ENCODE data around the gene NRP2. TPM values are rescaled to one million over a fixed set of nuclear protein-coding genes. Genes with fewer than 3 reads are reported as not detected.

The NRP2 gene
- total and polyA plus RNA-seq, 2 donors (not counting 1 experiment from before 2014, with no cell fraction given) = 1.8 to 6.8 TPM

DNA sequence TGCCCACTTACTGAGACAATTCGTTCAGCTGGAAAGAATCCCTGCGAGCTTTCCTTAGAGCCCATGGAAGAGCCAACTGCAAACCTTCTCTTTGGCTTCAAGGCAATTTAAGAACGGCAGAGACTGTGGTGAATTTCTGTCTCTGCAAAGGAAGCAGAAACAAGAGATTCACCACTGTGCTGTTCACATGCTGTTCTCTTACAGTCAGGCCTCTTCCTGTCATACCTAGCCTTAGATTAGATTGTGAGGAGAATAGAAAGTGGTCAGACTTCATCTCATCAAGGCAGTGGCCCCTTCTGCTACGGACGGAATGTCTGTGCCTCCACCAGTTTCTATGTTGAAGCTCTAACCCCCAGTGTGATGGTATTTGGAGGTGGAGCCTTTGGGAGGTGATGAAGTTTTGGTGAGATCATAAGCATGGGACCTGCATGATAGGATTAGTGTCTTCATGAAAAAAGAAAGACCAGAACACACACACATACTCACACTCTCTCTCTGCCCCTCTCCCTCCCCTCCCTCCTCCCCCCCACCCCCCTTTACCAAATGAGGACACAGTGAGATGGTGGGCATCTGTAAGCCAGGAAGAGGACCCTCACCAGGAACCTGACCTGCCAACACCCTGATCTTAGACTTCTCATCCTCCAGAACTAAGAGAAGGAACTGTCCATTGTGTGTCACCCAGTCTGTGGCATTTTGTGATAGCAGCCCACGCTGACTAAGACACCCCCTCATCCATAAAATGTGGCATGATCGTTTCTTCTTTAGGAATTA, 45.6 kb upstream of the NRP2 start:
- TF ChIP-seq, protein P1, sequence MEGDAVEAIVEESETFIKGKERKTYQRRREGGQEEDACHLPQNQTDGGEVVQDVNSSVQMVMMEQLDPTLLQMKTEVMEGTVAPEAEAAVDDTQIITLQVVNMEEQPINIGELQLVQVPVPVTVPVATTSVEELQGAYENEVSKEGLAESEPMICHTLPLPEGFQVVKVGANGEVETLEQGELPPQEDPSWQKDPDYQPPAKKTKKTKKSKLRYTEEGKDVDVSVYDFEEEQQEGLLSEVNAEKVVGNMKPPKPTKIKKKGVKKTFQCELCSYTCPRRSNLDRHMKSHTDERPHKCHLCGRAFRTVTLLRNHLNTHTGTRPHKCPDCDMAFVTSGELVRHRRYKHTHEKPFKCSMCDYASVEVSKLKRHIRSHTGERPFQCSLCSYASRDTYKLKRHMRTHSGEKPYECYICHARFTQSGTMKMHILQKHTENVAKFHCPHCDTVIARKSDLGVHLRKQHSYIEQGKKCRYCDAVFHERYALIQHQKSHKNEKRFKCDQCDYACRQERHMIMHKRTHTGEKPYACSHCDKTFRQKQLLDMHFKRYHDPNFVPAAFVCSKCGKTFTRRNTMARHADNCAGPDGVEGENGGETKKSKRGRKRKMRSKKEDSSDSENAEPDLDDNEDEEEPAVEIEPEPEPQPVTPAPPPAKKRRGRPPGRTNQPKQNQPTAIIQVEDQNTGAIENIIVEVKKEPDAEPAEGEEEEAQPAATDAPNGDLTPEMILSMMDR (IDR thresholded peaks at IDR 0.05) = no peak
- TF ChIP-seq EZH2 (IDR thresholded peaks at IDR 0.05; ENCODE audit: borderline replicate concordance, insufficient read depth, low read depth, low read length, poor library complexity, severe bottlenecking) = no peak
- CTCF ChIA-PET = no interaction called here

DNA sequence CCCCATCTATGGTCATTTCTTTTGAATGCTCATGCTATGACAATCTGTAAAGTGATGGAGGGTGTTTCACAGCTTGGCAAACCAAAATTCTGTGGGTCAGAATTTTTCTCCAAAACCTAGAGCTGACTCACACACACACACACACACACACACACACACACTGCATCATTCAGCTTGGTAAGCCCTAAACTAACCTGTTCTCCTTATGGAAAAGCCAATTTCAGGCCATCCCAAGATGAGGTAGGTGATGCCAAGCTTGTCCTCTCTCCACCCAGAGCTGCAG, 45.0 kb upstream of the NRP2 start:
- H3K4me2 ChIP-seq (replicated peaks; ENCODE audit: low read depth, low read length, poor library complexity, severe bottlenecking) = no peak overlapping the region
- Mint-ChIP-seq H3K27ac (no peak overlapping the region), H3K27me3 (peaks cover 21% of the 10 kb centered on the region), H3K9me3 (ENCODE audit: insufficient read depth) (peaks cover 3% of the 10 kb centered on the region), H3K4me1 (no peaks in the 10 kb centered on the region), H3K4me3 (no peak overlapping the region)
- no peaks in the 10 kb centered on the region for H3K36me3 ChIP-seq (replicated peaks in 1 of 2; ENCODE audit: control extremely low read depth in 1 of 2, control insufficient read depth in 1 of 2, extremely low read depth in 1 of 2, insufficient read depth in 2 of 2, low read length in 1 of 2)
- no peak overlapping the region for H3K27ac ChIP-seq (ENCODE audit: low read length in 2 of 2)
- peaks cover 0 to 7% (median 0%) of the 10 kb centered on the region in 4 experiments for H3K27me3 ChIP-seq (replicated peaks in 1 of 4; ENCODE audit: control extremely low read depth in 1 of 4, control insufficient read depth in 3 of 4, insufficient read depth in 4 of 4, low read length in 3 of 4)
- CTCF ChIA-PET = no interaction called here
- DNase-seq = no peak
- intact Hi-C loops (cut with micrococcal nuclease) = no loop called here
- no peak for ATAC-seq (ENCODE audit: low read depth)
- H3K9me3 ChIP-seq (ENCODE audit: control extremely low read depth in 1 of 3, control insufficient read depth in 2 of 3, insufficient read depth in 1 of 3, low read length in 2 of 3) = peaks cover 0 to 3% (median 0%) of the 10 kb centered on the region in 3 donors
- H3K4me3 ChIP-seq (ENCODE audit: control extremely low read depth in 1 of 5, extremely low read depth in 1 of 5, insufficient read depth in 1 of 5, low read depth in 2 of 5, low read length in 4 of 5) = no peak overlapping the region
- H3K79me2 ChIP-seq (ENCODE audit: control insufficient read depth, insufficient read depth, low read length) = no peaks in the 10 kb centered on the region
- TF ChIP-seq EZH2 (IDR thresholded peaks at IDR 0.05; ENCODE audit: borderline replicate concordance, insufficient read depth, low read depth, low read length, poor library complexity, severe bottlenecking) = no peak
- TF ChIP-seq, protein P1 (IDR thresholded peaks at IDR 0.05) = no peak
- no peak overlapping the region for H3K9ac ChIP-seq (ENCODE audit: low read length)
- H2AFZ ChIP-seq (ENCODE audit: insufficient read depth, low read depth, low read length, poor library complexity, severe bottlenecking) = no peak overlapping the region
- POLR2A ChIA-PET = no interaction called here
- H4K20me1 ChIP-seq (ENCODE audit: control insufficient read depth, insufficient read depth, low read length, poor library complexity, severe bottlenecking) = no peaks in the 10 kb centered on the region
- no peaks in the 10 kb centered on the region for H3K4me1 ChIP-seq (ENCODE audit: control insufficient read depth in 2 of 2, insufficient read depth in 2 of 2, low read length in 2 of 2)

More for the DNA sequence above, 45.6 kb upstream of the NRP2 start:
- H3K4me3 Mint-ChIP-seq = no peak overlapping the region
- H3K4me1 Mint-ChIP-seq = no peaks in the 10 kb centered on the region
- peaks cover 17% of the 10 kb centered on the region for H3K27me3 Mint-ChIP-seq
- peaks cover 0 to 3% (median 0%) of the 10 kb centered on the region in 3 donors for H3K9me3 ChIP-seq (ENCODE audit: control extremely low read depth in 1 of 3, control insufficient read depth in 2 of 3, insufficient read depth in 1 of 3, low read length in 2 of 3)
- no peak overlapping the region for H3K27ac Mint-ChIP-seq
- H3K27ac ChIP-seq (ENCODE audit: low read length in 2 of 2) = no peak overlapping the region
- H3K4me3 ChIP-seq (ENCODE audit: control extremely low read depth in 1 of 5, extremely low read depth in 1 of 5, insufficient read depth in 1 of 5, low read depth in 2 of 5, low read length in 4 of 5) = no peak overlapping the region
- H2AFZ ChIP-seq (ENCODE audit: insufficient read depth, low read depth, low read length, poor library complexity, severe bottlenecking) = no peak overlapping the region
- no peak overlapping the region for H3K4me2 ChIP-seq (replicated peaks; ENCODE audit: low read depth, low read length, poor library complexity, severe bottlenecking)
- no peak overlapping the region for H3K9ac ChIP-seq (ENCODE audit: low read length)
- no peak for ATAC-seq (ENCODE audit: low read depth)
- no peak for DNase-seq
- no peaks in the 10 kb centered on the region for H3K4me1 ChIP-seq (ENCODE audit: control insufficient read depth in 2 of 2, insufficient read depth in 2 of 2, low read length in 2 of 2)
- POLR2A ChIA-PET = no interaction called here
- H3K36me3 ChIP-seq (replicated peaks in 1 of 2; ENCODE audit: control extremely low read depth in 1 of 2, control insufficient read depth in 1 of 2, extremely low read depth in 1 of 2, insufficient read depth in 2 of 2, low read length in 1 of 2) = no peaks in the 10 kb centered on the region
- H4K20me1 ChIP-seq (ENCODE audit: control insufficient read depth, insufficient read depth, low read length, poor library complexity, severe bottlenecking) = no peaks in the 10 kb centered on the region
- peaks cover 0 to 7% (median 0%) of the 10 kb centered on the region in 4 experiments for H3K27me3 ChIP-seq (replicated peaks in 1 of 4; ENCODE audit: control extremely low read depth in 1 of 4, control insufficient read depth in 3 of 4, insufficient read depth in 4 of 4, low read length in 3 of 4)
- 78% methylated on average over 5 of the region's 7 CpGs for WGBS (ENCODE audit: insufficient coverage)
- H3K79me2 ChIP-seq (ENCODE audit: control insufficient read depth, insufficient read depth, low read length) = no peaks in the 10 kb centered on the region
- intact Hi-C loops (cut with micrococcal nuclease) = no loop called here
- H3K9me3 Mint-ChIP-seq (ENCODE audit: insufficient read depth) = peaks cover 3% of the 10 kb centered on the region

Measured in B cell (primary cell).